Measurements from ENCODE around the gene FOXO3. TPM values are rescaled to one million over a fixed set of nuclear protein-coding genes. Genes with fewer than 3 reads are reported as not detected.
"Not testable (repeated sequence)": the region's sequence is repeated elsewhere in the genome, so short reads cannot be mapped to it uniquely, and the experiment has no call there.

Gene FOXO3
- total RNA-seq, 4 donors from 2014 or later = 34.3 to 61.1 (median 49.7) TPM

- H3K9me3 ChIP-seq = no peaks in the 10 kb centered on the region
- H3K4me3 ChIP-seq = no peak overlapping the region
- H3K27me3 ChIP-seq = no peaks in the 10 kb centered on the region
- peak overlapping the region in 2 of 4 donors; percentile 32 to 54 for H3K27ac ChIP-seq
- DNase-seq = no peak
- peaks cover 0 to 10% (median 0%) of the 10 kb centered on the region in 3 donors for H3K36me3 ChIP-seq
- peaks cover 0 to 72% (median 0%) of the 10 kb centered on the region in 4 donors for H3K4me1 ChIP-seq
- no peak for TF ChIP-seq CTCF (IDR thresholded peaks at IDR 0.05)
- no peak for TF ChIP-seq POLR2A (IDR thresholded peaks at IDR 0.05)
Observed at GRCh38 chr6:108675226-108676200, 114.8 kb downstream of the FOXO3 start.

- H3K27ac ChIP-seq = peak overlapping the region in 1 of 4 donors; percentile 32
Observed at GRCh38 chr6:108676555-108676954, 115.8 kb downstream of the FOXO3 start.

GRCh38 chr6:108677357-108677756 is 116.6 kb downstream of the FOXO3 start:
- H3K36me3 ChIP-seq = peaks cover 0 to 11% (median 0%) of the 10 kb centered on the region in 3 donors
- H3K4me1 ChIP-seq = peaks cover 0 to 58% (median 0%) of the 10 kb centered on the region in 4 donors
- no peaks in the 10 kb centered on the region for H3K27me3 ChIP-seq
- no peak overlapping the region for H3K4me3 ChIP-seq
- no peak for TF ChIP-seq POLR2A (IDR thresholded peaks at IDR 0.05)
- H3K27ac ChIP-seq = peak overlapping the region in 1 of 4 donors; percentile 12
- no peak for DNase-seq
- no peaks in the 10 kb centered on the region for H3K9me3 ChIP-seq

More at GRCh38 chr6:108676555-108676954, 115.8 kb downstream of the FOXO3 start:
- DNase-seq = no peak
- H3K4me1 ChIP-seq = peaks cover 0 to 64% (median 0%) of the 10 kb centered on the region in 4 donors
- peaks cover 0 to 11% (median 0%) of the 10 kb centered on the region in 3 donors for H3K36me3 ChIP-seq
- TF ChIP-seq POLR2A (IDR thresholded peaks at IDR 0.05) (no peak), CTCF (IDR thresholded peaks at IDR 0.05) (no peak)
- no peaks in the 10 kb centered on the region for H3K27me3 ChIP-seq
- no peak overlapping the region for H3K4me3 ChIP-seq
- no peaks in the 10 kb centered on the region for H3K9me3 ChIP-seq

- H3K27ac ChIP-seq = peak overlapping the region in 1 of 4 donors; percentile 2
- peaks cover 0 to 53% (median 0%) of the 10 kb centered on the region in 4 donors for H3K4me1 ChIP-seq
- no peak overlapping the region for H3K4me3 ChIP-seq
- TF ChIP-seq POLR2A (IDR thresholded peaks at IDR 0.05) (no peak), CTCF (IDR thresholded peaks at IDR 0.05) (no peak)
- H3K9me3 ChIP-seq = no peaks in the 10 kb centered on the region
- no peak for DNase-seq
- peaks cover 0 to 11% (median 0%) of the 10 kb centered on the region in 3 donors for H3K36me3 ChIP-seq
- no peaks in the 10 kb centered on the region for H3K27me3 ChIP-seq
Observed at GRCh38 chr6:108677894-108678293, 117.2 kb downstream of the FOXO3 start.

- H3K27ac ChIP-seq, H3K9me3 ChIP-seq, H3K4me3 ChIP-seq, DNase-seq, H3K27me3 ChIP-seq: not testable (repeated sequence)
- H3K36me3 ChIP-seq = peaks cover 0 to 14% (median 0%) of the 10 kb centered on the region in 3 donors
- peaks cover 0 to 37% (median 0%) of the 10 kb centered on the region in 4 donors for H3K4me1 ChIP-seq
Observed at GRCh38 chr6:108680314-108680713, 119.6 kb downstream of the FOXO3 start.

- not testable (repeated sequence) for DNase-seq, H3K27ac ChIP-seq
- H3K4me1 ChIP-seq = peaks cover 0 to 24% (median 0%) of the 10 kb centered on the region in 4 donors
Observed at GRCh38 chr6:108681721-108682120, 121.0 kb downstream of the FOXO3 start.

GRCh38 chr6:108682383-108683119 is 121.8 kb downstream of the FOXO3 start:
- not testable (repeated sequence) for H3K4me3 ChIP-seq, DNase-seq, H3K27ac ChIP-seq, H3K9me3 ChIP-seq, H3K27me3 ChIP-seq
- H3K4me1 ChIP-seq = peaks cover 0 to 15% (median 0%) of the 10 kb centered on the region in 4 donors
- peaks cover 0 to 32% (median 0%) of the 10 kb centered on the region in 3 donors for H3K36me3 ChIP-seq

More at GRCh38 chr6:108681721-108682120, 121.0 kb downstream of the FOXO3 start:
- not testable (repeated sequence) for H3K9me3 ChIP-seq, H3K4me3 ChIP-seq, H3K27me3 ChIP-seq
- peaks cover 0 to 27% (median 0%) of the 10 kb centered on the region in 3 donors for H3K36me3 ChIP-seq

- not testable (repeated sequence) for H3K27ac ChIP-seq, H3K4me1 ChIP-seq, H3K9me3 ChIP-seq, DNase-seq, H3K27me3 ChIP-seq, H3K4me3 ChIP-seq
- H3K36me3 ChIP-seq = peaks cover 0 to 32% (median 0%) of the 10 kb centered on the region in 3 donors
Observed at GRCh38 chr6:108683976-108684375, 123.3 kb downstream of the FOXO3 start.
